Measurements from ENCODE around the gene MECR.

MECR gene

GRCh38 chr1:29171089-29171488 lies 59.6 kb downstream of the MECR start:
- H3K4me3 ChIP-seq = 0 out of 2 replicates have a peak overlapping the region, but pooled peaks have one; percentile 1
- H3K9ac ChIP-seq (ENCODE audit: insufficient read length) = no peak overlapping the region
- no peak for TF ChIP-seq FOXP2 (optimal IDR thresholded peaks at IDR 0.05; ENCODE audit: control extremely low read depth, extremely low read length, insufficient read depth)
- TF ChIP-seq EZH2 (IDR thresholded peaks at IDR 0.05) = no peak
- no peak for TF ChIP-seq POLR2AphosphoS5 (IDR thresholded peaks at IDR 0.05; ENCODE audit: borderline replicate concordance, low read depth, low read length)
- peak overlapping the region; percentile 9; the same call in 1 of the 2 replicates for H3K27ac ChIP-seq
- H3K9me3 ChIP-seq (ENCODE audit: low read depth, low read length) = no peaks in the 10 kb centered on the region
- peaks cover 65% of the 10 kb centered on the region for H3K36me3 ChIP-seq (ENCODE audit: insufficient read depth, low read length)
- no peak for DNase-seq (ENCODE audit: low read depth, low spot score)

GRCh38 chr1:29169976-29170375 lies 60.8 kb downstream of the MECR start:
- Histone ChIP-seq H3K4me3 (no peak overlapping the region), H3K9me3 (ENCODE audit: low read depth, low read length) (no peaks in the 10 kb centered on the region), H3K27ac (peak overlapping the region; percentile 12; the same call in 1 of the 2 replicates), H3K36me3 (ENCODE audit: insufficient read depth, low read length) (peaks cover 76% of the 10 kb centered on the region), H3K9ac (ENCODE audit: insufficient read length) (no peak overlapping the region)
- DNase-seq (ENCODE audit: low read depth, low spot score) = no peak
- no peak for TF ChIP-seq EZH2 (IDR thresholded peaks at IDR 0.05)

GRCh38 chr1:29167904-29168303 lies 62.8 kb downstream of the MECR start:
- peaks cover 93% of the 10 kb centered on the region for H3K36me3 ChIP-seq (ENCODE audit: insufficient read depth, low read length)
- H3K4me3 ChIP-seq = no peak overlapping the region

GRCh38 chr1:29166291-29166878 lies 64.3 kb downstream of the MECR start:
- Histone ChIP-seq H3K27ac (0 out of 2 replicates have a peak overlapping the region, but pooled peaks have one; percentile 7), H3K36me3 (ENCODE audit: insufficient read depth, low read length) (peaks cover 97% of the 10 kb centered on the region), H3K4me3 (no peak overlapping the region), H3K9me3 (ENCODE audit: low read depth, low read length) (no peaks in the 10 kb centered on the region), H3K9ac (ENCODE audit: insufficient read length) (no peak overlapping the region)
- TF ChIP-seq EZH2 (IDR thresholded peaks at IDR 0.05) (no peak), FOXP2 (optimal IDR thresholded peaks at IDR 0.05; ENCODE audit: control extremely low read depth, extremely low read length, insufficient read depth) (no peak)
- DNase-seq (ENCODE audit: low read depth, low spot score) = no peak

More at GRCh38 chr1:29167904-29168303, 62.8 kb downstream of the MECR start:
- Histone ChIP-seq H3K9me3 (ENCODE audit: low read depth, low read length) (no peaks in the 10 kb centered on the region), H3K27ac (no peak overlapping the region), H3K9ac (ENCODE audit: insufficient read length) (no peak overlapping the region)
- TF ChIP-seq POLR2AphosphoS5 (IDR thresholded peaks at IDR 0.05; ENCODE audit: borderline replicate concordance, low read depth, low read length) (no peak), FOXP2 (optimal IDR thresholded peaks at IDR 0.05; ENCODE audit: control extremely low read depth, extremely low read length, insufficient read depth) (no peak), EZH2 (IDR thresholded peaks at IDR 0.05) (no peak)
- DNase-seq (ENCODE audit: low read depth, low spot score) = no peak

GRCh38 chr1:29164588-29164987 lies 66.1 kb downstream of the MECR start:
- H3K9ac ChIP-seq (ENCODE audit: insufficient read length) = no peak overlapping the region
- H3K4me3 ChIP-seq = no peak overlapping the region
- no peak for TF ChIP-seq POLR2AphosphoS5 (IDR thresholded peaks at IDR 0.05; ENCODE audit: borderline replicate concordance, low read depth, low read length)
- TF ChIP-seq FOXP2 (optimal IDR thresholded peaks at IDR 0.05; ENCODE audit: control extremely low read depth, extremely low read length, insufficient read depth) = no peak
- H3K36me3 ChIP-seq (ENCODE audit: insufficient read depth, low read length) = peaks cover 95% of the 10 kb centered on the region
- no peaks in the 10 kb centered on the region for H3K9me3 ChIP-seq (ENCODE audit: low read depth, low read length)
- peak overlapping the region; percentile 15; the same call in 1 of the 2 replicates for H3K27ac ChIP-seq
- DNase-seq (ENCODE audit: low read depth, low spot score) = no peak

- no peak overlapping the region for H3K9ac ChIP-seq (ENCODE audit: insufficient read length)
- H3K36me3 ChIP-seq (ENCODE audit: insufficient read depth, low read length) = peaks cover 94% of the 10 kb centered on the region
- DNase-seq (ENCODE audit: low read depth, low spot score) = no peak
- H3K4me3 ChIP-seq = no peak overlapping the region
- H3K9me3 ChIP-seq (ENCODE audit: low read depth, low read length) = no peaks in the 10 kb centered on the region
- peak overlapping the region; percentile 40; the same call in 1 of the 2 replicates for H3K27ac ChIP-seq
- TF ChIP-seq POLR2AphosphoS5 (IDR thresholded peaks at IDR 0.05; ENCODE audit: borderline replicate concordance, low read depth, low read length) (no peak), FOXP2 (optimal IDR thresholded peaks at IDR 0.05; ENCODE audit: control extremely low read depth, extremely low read length, insufficient read depth) (no peak), EZH2 (IDR thresholded peaks at IDR 0.05) (no peak)
Measured at GRCh38 chr1:29162476-29163138, 68.1 kb downstream of the MECR start.

- Histone ChIP-seq H3K9ac (ENCODE audit: insufficient read length) (no peak overlapping the region), H3K27ac (peak overlapping the region; percentile 40), H3K4me3 (no peak overlapping the region), H3K9me3 (ENCODE audit: low read depth, low read length) (no peaks in the 10 kb centered on the region), H3K36me3 (ENCODE audit: insufficient read depth, low read length) (peaks cover 91% of the 10 kb centered on the region)
- TF ChIP-seq EZH2 (IDR thresholded peaks at IDR 0.05) (no peak), FOXP2 (optimal IDR thresholded peaks at IDR 0.05; ENCODE audit: control extremely low read depth, extremely low read length, insufficient read depth) (no peak), POLR2AphosphoS5 (IDR thresholded peaks at IDR 0.05; ENCODE audit: borderline replicate concordance, low read depth, low read length) (no peak)
- no peak for DNase-seq (ENCODE audit: low read depth, low spot score)
Measured at GRCh38 chr1:29162025-29162424, 68.7 kb downstream of the MECR start.

GRCh38 chr1:29159773-29160172 lies 71.0 kb downstream of the MECR start:
- H3K9me3 ChIP-seq (ENCODE audit: low read depth, low read length) = no peaks in the 10 kb centered on the region
- peaks cover 89% of the 10 kb centered on the region for H3K36me3 ChIP-seq (ENCODE audit: insufficient read depth, low read length)
- peak overlapping the region; percentile 28; the same call in 1 of the 2 replicates for H3K27ac ChIP-seq
- TF ChIP-seq FOXP2 (optimal IDR thresholded peaks at IDR 0.05; ENCODE audit: control extremely low read depth, extremely low read length, insufficient read depth) = no peak
- no peak for TF ChIP-seq POLR2AphosphoS5 (IDR thresholded peaks at IDR 0.05; ENCODE audit: borderline replicate concordance, low read depth, low read length)
- no peak overlapping the region for H3K4me3 ChIP-seq
- DNase-seq (ENCODE audit: low read depth, low spot score) = no peak
- H3K9ac ChIP-seq (ENCODE audit: insufficient read length) = no peak overlapping the region

GRCh38 chr1:29157269-29157601 lies 73.5 kb downstream of the MECR start:
- peaks cover 89% of the 10 kb centered on the region for H3K36me3 ChIP-seq (ENCODE audit: insufficient read depth, low read length)
- no peak for DNase-seq (ENCODE audit: low read depth, low spot score)
- TF ChIP-seq EZH2 (IDR thresholded peaks at IDR 0.05) (no peak), POLR2AphosphoS5 (IDR thresholded peaks at IDR 0.05; ENCODE audit: borderline replicate concordance, low read depth, low read length) (no peak), FOXP2 (optimal IDR thresholded peaks at IDR 0.05; ENCODE audit: control extremely low read depth, extremely low read length, insufficient read depth) (no peak)
- no peaks in the 10 kb centered on the region for H3K9me3 ChIP-seq (ENCODE audit: low read depth, low read length)
- peak overlapping the region; percentile 13 for H3K9ac ChIP-seq (ENCODE audit: insufficient read length)
- peak overlapping the region; percentile 96 for H3K27ac ChIP-seq
- peak overlapping the region; percentile 52 for H3K4me3 ChIP-seq

Data from SK-N-MC (cell line).